A673 (cell line): ENCODE results near the gene UBE4B. TPM values are rescaled to one million over a fixed set of nuclear protein-coding genes. Genes with fewer than 3 reads are reported as not detected.

Experiments
- BruUV-seq: library from RNA; stranded (reverse); fragments of 400-500 nt; replicated peaks from 2 replicates; lab custom pipeline; 2021; lab: Mats Ljungman, UMichigan
- CTCF ChIA-PET: fragments of 300-600 bp; sonication (Branson Sonifier 250); formaldehyde crosslinking; loops from one replicate; lab custom pipeline; 2022; ENCODE audit warnings: antibody characterized with exemption; lab: Charles Lee
- POLR2A ChIA-PET: fragments of 300-600 bp; sonication (Branson Sonifier 250); formaldehyde crosslinking; loops from one replicate; lab custom pipeline; 2022; ENCODE audit warnings: antibody characterized with exemption; ENCODE audit not compliant: low non-redundant PET; lab: Charles Lee
- DNase-seq: peaks from one replicate; pipeline ENCODE4 v3.0.0-alpha.2; 2015; ENCODE audit warnings: low spot score
- H3K27ac ChIP-seq: fragments of 200-600 bp; sonication (generic); 2 replicates; pipeline ENCODE4 v1.5.1; 2016; ENCODE audit warnings: mixed run types, low read depth, mild to moderate bottlenecking, mixed read lengths, antibody characterized with exemption, low read length; ENCODE audit not compliant: poor library complexity, severe bottlenecking
- H3K27me3 ChIP-seq: fragments of 200-600 bp; sonication (generic); replicated peaks from 2 replicates; pipeline ENCODE4 v1.6.1; 2017; ENCODE audit warnings: mixed run types, low read depth, mild to moderate bottlenecking, mixed read lengths, antibody characterized with exemption, low read length; ENCODE audit not compliant: insufficient read depth, poor library complexity
- H3K36me3 ChIP-seq: fragments of 200-600 bp; sonication (generic); 2 replicates; pipeline ENCODE4 v1.6.1; 2016; ENCODE audit warnings: mixed run types, mild to moderate bottlenecking, mixed read lengths, antibody characterized with exemption, low read length; ENCODE audit not compliant: insufficient read depth, poor library complexity, severe bottlenecking
- H3K4me1 ChIP-seq: fragments of 200-600 bp; sonication (generic); 2 replicates; pipeline ENCODE4 v1.6.1; 2017; ENCODE audit warnings: mixed run types, mild to moderate bottlenecking, mixed read lengths, antibody characterized with exemption, low read length; ENCODE audit not compliant: insufficient read depth, poor library complexity, severe bottlenecking
- H3K4me3 ChIP-seq: fragments of 200-600 bp; sonication (generic); 2 replicates; pipeline ENCODE4 v1.5.1; 2016; ENCODE audit warnings: low read depth, mixed run types, mild to moderate bottlenecking, mixed read lengths, low read length; ENCODE audit not compliant: poor library complexity, severe bottlenecking
- H3K9me3 ChIP-seq: fragments of 200-600 bp; sonication (generic); 2 replicates; pipeline ENCODE4 v1.6.1; 2016; ENCODE audit warnings: mixed run types, low read depth, mild to moderate bottlenecking, mixed read lengths, antibody characterized with exemption, low read length; ENCODE audit not compliant: poor library complexity, severe bottlenecking
- CTCF ChIP-seq: fragments of 300-800, 200-600 bp; sonication (generic); conservative IDR thresholded peaks from 2 replicates; pipeline ENCODE4 v1.5.1; 2017; ENCODE audit warnings: low read depth, mild to moderate bottlenecking, antibody characterized with exemption, low read length, moderate library complexity, mixed read lengths
- EZH2 ChIP-seq: fragments of 200-600 bp; sonication (generic); IDR thresholded peaks from 2 replicates; pipeline ENCODE4 v1.6.1; 2017; ENCODE audit warnings: borderline replicate concordance, low read depth, mild to moderate bottlenecking, mixed read lengths, antibody characterized with exemption, low read length; ENCODE audit not compliant: poor library complexity, severe bottlenecking
- intact Hi-C: fragments of 100-400 bp; cut with micrococcal nuclease; formaldehyde crosslinking; loops from one replicate; pipeline ENCODE4 v1.10.0; 2022; ENCODE audit not compliant: unreplicated experiment
- total RNA-seq: library from RNA; stranded (reverse); gene quantifications from 2 replicates; pipeline ENCODE4 v1.2.3, GENCODE V29; 2021

Gene UBE4B
- total RNA-seq, 1 experiment from 2014 or later = 58.0 TPM

- Histone ChIP-seq H3K4me1 (no peaks in the 10 kb centered on the region), H3K9me3 (no peaks in the 10 kb centered on the region), H3K36me3 (peaks cover 22% of the 10 kb centered on the region), H3K27me3 (no peaks in the 10 kb centered on the region), H3K27ac (no peak overlapping the region), H3K4me3 (no peak overlapping the region)
- DNase-seq = no peak
- intact Hi-C loops = no loop called here
- TF ChIP-seq EZH2 (no peak), CTCF (no peak)
- ChIA-PET POLR2A (no interaction called here), CTCF (no interaction called here)
- BruUV-seq = no TSS peak
These were observed 90.2 kb downstream of the UBE4B start for GRCh38 chr1:10122926-10123325.

GRCh38 chr1:10128101-10128765 is 95.5 kb downstream of the UBE4B start:
- no peak for TF ChIP-seq EZH2
- TF ChIP-seq CTCF = no peak
- no peaks in the 10 kb centered on the region for H3K27me3 ChIP-seq
- ChIA-PET POLR2A (no interaction called here), CTCF (interaction anchor here (0.5 kb wide), 1 partner anchor 177 kb away, joined by 3 read pairs; no protein-coding TSS in a partner anchor)
- DNase-seq = no peak
- no peaks in the 10 kb centered on the region for H3K4me1 ChIP-seq
- H3K36me3 ChIP-seq = peaks cover 30% of the 10 kb centered on the region
- intact Hi-C loops = no loop called here
- H3K9me3 ChIP-seq = no peaks in the 10 kb centered on the region
- no peak overlapping the region for H3K27ac ChIP-seq
- no peak overlapping the region for H3K4me3 ChIP-seq
- no TSS peak for BruUV-seq

GRCh38 chr1:10132316-10132715 is 99.6 kb downstream of the UBE4B start:
- H3K36me3 ChIP-seq = peaks cover 35% of the 10 kb centered on the region
- H3K4me1 ChIP-seq = no peaks in the 10 kb centered on the region
- H3K27me3 ChIP-seq = no peaks in the 10 kb centered on the region
- ChIA-PET POLR2A (no interaction called here), CTCF (no interaction called here)
- no TSS peak for BruUV-seq
- intact Hi-C loops = no loop called here
- TF ChIP-seq EZH2 = no peak
- no peak for DNase-seq
- no peaks in the 10 kb centered on the region for H3K9me3 ChIP-seq
- H3K4me3 ChIP-seq = no peak overlapping the region
- no peak overlapping the region for H3K27ac ChIP-seq

- Histone ChIP-seq H3K4me1 (no peaks in the 10 kb centered on the region), H3K4me3 (no peak overlapping the region), H3K9me3 (no peaks in the 10 kb centered on the region), H3K27ac (no peak overlapping the region), H3K27me3 (no peaks in the 10 kb centered on the region), H3K36me3 (peaks cover 35% of the 10 kb centered on the region)
- BruUV-seq = no TSS peak
- no peak for DNase-seq
- no peak for TF ChIP-seq CTCF
- no peak for TF ChIP-seq EZH2
- ChIA-PET CTCF (no interaction called here), POLR2A (no interaction called here)
- intact Hi-C loops = no loop called here
These were observed 100.1 kb downstream of the UBE4B start for GRCh38 chr1:10132852-10133251.
